Measurements from ENCODE around the gene DGKB.
"Not testable (repeated sequence)": the region's sequence is repeated elsewhere in the genome, so short reads cannot be mapped to it uniquely, and the experiment has no call there.

The DGKB gene

DNA sequence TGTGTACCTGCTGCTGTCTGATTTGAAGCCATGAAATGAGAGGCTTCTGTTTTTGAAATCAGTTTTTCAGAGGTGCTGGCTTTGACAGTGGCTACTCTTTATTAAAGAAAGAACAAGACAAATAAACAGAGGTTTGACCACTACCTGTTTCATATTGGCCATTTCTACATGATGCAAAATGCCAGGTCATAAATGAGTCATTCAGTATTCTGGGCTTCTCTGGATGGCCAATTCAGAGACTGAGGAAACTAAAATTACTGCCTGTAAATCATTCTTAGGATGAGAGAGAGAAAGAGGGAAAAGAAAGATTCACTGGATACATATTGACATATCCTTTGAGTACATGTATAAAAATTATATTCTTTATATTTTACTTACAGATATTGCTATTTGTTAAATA is 609.8 kb downstream of the DGKB start:
- DNase-seq (ENCODE audit: low read depth): peak; percentile 30

DNA sequence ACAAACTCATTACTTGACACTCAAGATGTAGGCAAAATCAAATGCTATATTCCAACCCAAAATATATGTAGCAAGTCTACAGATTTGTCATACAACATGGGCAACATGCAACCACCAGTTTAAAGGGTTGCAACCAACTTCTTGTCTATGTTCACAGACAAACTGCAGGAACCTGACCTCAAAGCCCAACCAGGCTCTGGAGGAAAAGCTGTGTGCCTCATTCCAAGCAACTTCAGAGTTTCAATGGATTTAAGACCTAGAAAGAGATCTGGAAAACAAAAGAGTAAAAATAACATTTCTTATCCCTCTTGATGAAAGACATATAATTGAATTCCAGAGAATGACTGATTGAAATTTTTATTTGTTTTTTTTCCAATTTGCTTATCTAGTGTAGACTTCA is 612.6 kb downstream of the DGKB start:
- no peak for DNase-seq (ENCODE audit: low read depth)

DNA sequence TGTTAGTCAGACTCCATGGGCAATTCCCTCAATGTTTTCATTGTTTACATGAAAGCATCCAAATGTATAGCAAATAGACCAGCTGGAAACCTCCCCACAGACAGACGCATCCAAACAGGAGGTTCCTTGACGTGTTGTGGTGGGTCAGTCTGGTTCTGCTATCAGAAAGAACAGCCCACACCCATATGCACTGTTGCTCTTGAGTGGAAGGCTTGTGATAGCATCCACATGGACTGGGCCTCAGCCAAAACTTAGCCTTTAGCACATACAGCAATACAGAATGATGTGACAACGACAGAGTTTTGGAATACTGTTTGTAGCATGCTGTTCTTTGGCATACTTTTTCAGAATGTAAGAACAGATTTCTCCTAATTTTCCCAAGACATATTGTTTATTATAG is 613.9 kb downstream of the DGKB start:
- DNase-seq (ENCODE audit: low read depth): no peak

DNA sequence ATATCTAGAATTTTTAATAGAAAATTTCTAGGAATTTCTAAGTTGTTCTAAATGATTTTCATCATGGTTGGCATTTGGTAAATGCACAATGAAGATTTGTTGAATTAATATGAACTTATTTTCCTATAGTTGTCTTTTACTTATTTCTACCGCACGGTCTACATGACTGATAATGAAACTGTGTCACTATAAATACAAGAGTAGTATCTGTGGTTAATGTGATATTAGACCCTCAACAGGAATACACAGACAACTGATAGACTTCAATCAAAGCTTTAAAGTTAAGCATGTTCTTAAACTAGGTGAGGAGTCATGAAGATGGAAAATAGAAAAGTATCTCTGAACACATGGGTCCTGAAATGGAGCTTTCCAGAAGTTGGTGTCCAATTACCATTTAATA is 615.2 kb downstream of the DGKB start:
- DNase-seq (ENCODE audit: low read depth): no peak

DNA sequence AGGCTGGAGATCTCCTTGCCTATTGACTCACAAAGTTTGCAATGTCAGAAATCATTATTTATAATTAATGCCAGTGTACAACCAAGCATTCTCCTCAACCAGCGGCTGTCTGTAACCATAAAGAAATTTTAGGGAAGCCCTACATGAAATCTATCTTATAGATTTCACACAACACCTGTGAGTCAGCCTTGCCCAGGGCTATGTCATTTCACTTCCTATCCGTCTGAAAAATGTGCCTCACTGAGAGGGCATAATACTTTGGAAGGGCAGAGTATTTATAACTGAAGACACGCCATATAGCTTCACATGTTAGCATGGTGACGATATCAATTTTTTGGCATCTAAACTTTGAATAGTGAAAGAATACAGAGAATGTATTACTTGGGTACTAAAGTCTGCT is 616.5 kb downstream of the DGKB start:
- peak; percentile 44 for DNase-seq (ENCODE audit: low read depth)

DNA sequence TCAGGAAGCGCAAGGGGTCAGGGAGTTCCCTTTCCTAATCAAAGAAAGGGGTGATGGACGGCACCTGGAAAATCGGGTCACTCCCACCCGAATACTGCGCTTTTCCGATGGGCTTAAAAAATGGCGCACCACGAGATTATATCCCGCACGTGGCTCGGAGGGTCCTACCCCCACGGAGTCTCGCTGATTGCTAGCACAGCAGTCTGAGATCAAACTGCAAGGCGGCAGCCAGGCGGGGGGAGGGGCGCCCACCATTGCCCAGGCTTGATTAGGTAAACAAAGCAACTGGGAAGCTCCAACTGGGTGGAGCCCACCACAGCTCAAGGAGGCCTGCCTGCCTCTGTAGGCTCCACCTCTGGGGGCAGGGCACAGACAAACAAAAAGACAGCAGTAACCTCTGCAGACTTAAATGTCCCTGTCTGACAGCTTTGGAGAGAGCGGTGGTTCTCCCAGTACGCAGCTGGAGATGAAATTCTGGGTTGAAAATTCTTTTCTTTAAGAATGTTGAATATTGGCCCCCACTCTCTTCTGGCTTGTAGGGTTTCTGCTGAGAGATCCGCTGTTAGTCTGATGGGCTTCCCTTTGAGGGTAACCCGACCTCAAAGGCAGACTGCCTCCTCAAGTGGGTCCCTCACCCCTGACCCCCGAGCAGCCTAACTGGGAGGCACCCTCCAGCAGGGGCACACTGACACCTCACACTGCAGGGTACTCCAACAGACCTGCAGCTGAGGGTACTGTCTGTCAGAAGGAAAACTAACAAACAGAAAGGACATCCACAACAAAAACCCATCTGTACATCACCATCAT is 623.3 kb downstream of the DGKB start:
- DNase-seq (ENCODE audit: low read depth): not testable (repeated sequence)

DNA sequence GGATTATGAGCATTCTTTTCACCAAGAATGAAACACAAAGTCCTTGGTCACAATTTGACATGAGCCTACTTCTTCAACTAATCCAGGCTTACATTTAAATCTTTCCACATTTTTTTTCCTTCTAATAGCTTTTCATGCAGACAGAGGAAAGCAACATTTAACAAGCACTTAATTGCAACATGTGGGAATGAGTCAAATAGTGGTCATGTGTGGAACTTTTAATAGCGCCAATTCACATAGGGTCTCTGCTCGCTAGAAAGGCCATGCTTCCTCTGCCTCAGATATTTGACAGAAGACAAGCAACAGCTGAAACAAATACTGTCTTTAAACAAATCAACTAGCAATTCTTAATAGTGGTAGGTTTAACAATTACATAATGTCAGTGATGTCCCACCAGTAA is 627.2 kb downstream of the DGKB start:
- peak; percentile 51 for DNase-seq (ENCODE audit: low read depth)

DNA sequence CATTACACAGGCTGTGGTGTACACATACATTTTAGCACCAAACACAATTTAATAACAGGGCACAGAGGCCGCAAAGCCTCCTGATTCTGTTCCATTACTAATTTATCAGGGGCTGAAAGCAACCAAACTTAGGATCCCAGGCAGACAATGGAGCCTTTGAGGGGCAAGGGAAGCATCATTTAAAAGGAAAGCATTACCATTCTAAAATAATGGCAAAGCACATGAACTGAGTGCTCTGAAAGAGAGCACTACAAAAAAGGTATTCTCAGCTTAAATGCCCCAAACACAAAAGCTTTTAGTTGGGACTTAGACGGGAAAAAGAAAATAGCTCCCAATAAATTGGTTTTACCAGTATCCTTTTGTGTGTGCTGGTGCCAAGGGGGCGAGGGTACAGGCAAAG is 631.1 kb downstream of the DGKB start:
- no peak for DNase-seq (ENCODE audit: low read depth)

DNA sequence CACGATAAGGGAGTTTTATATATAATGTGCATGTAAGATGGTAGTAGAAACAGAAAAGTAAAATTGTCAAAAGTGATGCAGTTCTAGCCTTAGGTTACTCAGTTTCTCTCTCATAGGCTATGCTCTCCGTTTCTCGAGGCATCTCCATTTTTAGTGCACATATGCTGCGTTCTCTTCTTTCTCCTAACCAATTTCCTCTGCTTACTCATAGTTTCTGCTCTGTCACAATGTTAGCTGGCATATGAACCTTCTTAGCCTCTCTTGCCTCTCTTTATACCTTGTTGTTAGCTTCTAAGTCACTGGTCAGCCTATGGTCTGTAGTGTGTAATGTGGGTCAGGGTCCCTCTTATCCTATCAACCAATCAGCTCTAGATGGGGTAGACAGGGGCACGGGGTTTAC is 632.5 kb downstream of the DGKB start:
- peak; percentile 23 for DNase-seq (ENCODE audit: low read depth)

DNA sequence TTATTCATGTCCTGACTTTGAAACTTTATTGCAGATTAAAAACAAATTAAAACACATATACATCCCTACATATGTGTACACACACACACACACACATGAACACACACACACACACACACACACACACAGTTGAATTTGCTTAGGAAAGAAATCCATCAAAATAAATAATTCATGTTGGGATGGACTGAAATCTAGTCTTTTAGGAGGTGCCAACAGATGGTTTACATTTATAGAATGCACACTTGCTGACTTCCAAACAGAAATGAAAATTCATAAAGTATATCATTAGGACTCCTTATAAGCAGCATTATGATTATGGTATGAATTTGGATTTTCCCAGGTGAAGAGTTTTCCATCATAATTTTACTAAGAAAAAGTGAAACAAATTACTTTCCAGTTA is 642.5 kb downstream of the DGKB start:
- DNase-seq (ENCODE audit: low read depth): no peak

DNA sequence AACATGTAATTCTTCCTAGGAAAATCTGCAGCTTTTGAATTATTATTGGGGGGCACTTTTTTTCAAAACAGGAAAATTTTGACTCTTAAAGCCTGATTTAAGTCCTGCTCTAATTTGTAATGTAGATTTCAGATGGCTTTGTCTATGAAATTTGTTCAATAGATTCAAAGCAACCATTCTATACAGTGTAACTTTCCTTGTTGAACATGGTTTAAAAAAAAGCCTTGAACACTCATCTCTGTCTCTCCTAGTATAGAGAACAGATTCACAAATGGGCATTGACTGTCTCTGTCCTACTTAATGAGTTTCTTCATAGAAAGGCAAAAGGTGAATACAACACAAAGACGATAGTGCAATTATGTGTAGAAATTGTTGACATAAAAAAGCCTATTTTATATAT is 643.7 kb downstream of the DGKB start:
- DNase-seq (ENCODE audit: low read depth): no peak

DNA sequence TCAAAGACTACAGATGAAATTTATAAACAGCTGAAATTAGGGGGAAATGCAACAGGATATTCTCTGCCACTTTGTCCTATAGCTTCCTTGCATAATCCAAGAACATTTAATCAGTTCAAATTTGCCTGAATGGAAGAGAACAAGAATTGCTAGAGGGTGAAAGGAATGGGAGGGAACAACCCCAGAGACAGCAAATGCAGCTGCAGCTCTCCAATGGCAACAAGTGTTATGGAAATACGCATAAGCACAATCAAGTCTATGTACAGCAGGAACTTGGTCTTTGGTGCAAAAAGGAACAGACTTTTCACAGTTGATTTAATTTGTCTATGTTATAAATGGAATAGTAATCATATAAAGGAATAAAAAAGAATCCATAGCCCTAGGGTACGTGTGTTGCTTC is 644.1 kb downstream of the DGKB start:
- DNase-seq (ENCODE audit: low read depth): no peak

DNA sequence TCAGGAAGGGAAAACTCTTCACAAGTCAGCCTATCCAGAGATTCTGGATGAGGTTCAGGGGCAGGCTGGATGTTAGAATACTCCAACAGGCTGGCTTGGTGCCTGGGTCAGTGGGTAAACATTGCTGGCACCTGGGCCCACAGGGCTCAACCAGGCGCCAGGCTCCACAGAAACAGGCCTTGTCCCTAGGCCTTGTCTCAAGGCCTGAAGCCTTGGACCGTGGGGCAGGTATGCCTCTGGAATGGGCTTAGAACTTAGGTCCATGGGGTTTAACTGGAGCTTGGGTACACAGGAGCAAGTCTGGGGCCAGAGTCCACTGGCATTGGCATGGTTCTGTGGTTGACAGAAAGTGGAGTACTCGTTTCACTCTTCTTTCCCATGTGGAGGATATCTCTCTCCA is 650.1 kb downstream of the DGKB start:
- no peak for DNase-seq (ENCODE audit: low read depth)

DNA sequence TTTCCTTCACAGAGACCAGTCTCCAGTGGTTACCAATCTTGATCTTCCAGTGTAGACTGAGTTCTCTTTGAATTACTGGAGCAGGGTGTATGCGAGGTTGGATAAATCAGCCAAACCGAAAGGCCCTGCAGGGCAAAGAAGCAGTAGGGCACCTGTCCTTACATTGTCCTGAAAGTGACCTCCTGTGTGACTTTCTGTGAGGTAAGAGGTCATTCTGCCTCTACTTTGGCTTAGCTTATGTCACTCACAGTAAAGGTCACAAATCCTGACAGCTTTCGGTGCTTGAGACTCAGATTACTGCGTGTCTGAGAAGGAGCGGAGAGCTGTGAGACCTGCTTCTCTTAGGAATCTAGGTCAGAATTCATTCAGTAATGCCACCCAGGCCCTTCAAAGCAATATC is 660.4 kb downstream of the DGKB start:
- DNase-seq (ENCODE audit: low read depth): no peak

DNA sequence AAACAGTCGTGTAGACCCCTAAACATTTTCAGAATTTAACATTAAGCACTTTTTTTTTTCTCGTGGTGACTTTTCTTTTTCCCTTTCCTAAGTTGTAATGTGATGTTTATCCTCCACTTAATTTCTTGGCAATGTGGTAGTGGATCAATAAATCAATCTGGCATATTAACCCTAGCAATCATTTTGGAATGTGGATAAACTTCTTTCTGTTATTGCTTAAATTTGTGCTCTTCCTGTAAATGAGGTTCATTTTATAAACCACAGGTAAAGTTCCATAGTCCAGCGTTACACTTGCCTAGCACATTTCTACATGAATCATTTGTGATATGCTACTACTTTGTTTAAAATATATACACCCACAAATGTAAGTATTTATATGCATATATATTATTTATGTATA is 665.7 kb downstream of the DGKB start:
- DNase-seq (ENCODE audit: low read depth): no peak

DNA sequence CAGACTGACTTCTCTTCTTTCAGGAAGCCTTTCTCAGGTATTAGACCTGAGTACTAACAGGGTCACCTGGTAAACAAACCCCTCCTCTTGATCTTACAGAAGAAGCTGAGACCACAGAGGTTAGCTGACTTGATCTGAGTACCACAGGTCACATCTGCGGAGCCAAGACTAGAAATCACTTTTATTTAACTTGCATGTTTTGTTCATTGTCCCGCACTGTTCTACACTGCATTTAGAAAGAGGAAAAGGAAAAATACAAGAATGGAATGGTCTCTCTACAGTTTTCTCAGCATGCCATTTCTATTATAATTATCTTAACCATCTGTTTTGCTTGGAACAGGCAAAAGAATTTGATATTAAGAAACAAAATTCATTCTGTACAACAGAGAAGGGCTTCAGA is 667.5 kb downstream of the DGKB start:
- no peak for DNase-seq (ENCODE audit: low read depth)

DNA sequence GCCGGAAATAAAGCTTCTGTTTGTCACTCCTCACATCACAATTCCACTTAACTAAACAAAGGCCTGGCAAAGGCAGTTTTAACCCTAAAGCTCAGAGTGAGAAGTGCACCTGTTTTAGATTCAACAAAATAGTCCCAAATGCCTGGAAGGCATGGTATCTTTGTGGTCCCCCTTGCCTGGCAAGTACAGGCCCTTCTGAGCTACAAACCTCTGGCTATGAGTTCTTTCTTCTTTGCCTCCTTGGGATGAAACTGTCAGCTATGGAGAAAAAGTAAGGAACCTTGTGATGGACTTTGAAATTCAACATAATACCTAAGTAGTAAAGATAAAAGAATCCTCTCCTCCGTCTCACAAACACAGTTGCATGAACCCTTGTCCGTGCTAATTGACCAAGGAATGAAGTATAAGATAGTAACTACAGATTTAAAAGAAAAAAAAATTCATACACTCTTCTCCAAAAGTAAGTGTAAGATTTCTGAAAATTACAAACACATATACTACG is 668.6 kb downstream of the DGKB start:
- peak; percentile 31 for DNase-seq (ENCODE audit: low read depth)

DNA sequence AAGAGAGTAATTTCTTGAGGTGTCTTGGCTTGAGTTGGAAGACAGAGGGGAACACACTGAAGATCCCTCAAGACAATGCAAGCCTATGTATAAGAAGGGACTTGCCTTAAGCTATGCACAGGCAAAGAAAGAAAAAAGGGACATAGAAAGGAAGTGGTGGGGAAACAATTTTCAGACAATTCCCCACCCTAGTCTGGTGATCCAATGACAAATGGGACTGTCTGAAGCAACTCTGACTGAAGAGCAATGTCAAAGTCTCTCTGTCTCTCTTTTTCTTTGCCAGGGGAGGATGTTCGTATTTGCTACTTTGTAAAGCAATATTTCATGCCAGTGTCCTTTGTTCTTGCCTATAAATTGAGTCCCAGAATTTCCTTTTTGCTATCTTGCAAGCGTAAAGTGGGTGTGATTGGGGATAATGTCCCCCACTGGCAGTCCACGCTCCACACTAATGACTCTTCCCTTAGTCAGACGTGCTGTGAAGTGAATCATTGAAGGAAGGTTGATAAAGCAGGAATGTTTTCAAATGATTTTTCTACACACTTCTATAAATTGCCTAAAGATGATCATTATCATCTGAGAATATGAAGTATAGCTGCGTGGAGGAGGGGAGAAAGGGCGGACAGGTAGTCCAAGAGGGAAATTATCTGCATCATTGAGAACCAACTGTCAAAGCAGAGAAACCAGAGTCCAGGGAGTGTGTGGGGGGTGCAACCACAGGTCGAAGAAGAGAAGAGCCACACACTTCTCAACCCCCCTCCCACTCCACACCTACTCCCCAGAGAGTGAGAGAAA is 669.3 kb downstream of the DGKB start:
- DNase-seq (ENCODE audit: low read depth): peak; percentile 82

DNA sequence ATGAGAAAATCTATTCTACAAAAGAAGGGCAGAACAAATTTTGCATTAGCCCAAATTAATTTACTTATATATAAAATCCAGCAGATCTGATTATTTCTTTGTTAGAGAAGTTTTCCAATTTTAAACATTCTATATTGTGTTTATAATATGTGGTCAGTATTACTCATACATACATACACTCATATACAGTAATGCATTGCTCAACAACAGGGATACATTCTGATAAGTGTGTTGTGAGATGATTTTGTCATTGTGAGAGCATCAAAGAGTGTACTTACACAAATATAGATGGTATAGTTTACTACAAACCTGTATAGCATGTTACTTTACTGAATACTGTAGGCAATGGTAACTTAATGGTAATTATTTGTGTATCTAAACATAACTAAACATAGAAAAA is 673.5 kb downstream of the DGKB start:
- DNase-seq (ENCODE audit: low read depth): peak; percentile 76

DNA sequence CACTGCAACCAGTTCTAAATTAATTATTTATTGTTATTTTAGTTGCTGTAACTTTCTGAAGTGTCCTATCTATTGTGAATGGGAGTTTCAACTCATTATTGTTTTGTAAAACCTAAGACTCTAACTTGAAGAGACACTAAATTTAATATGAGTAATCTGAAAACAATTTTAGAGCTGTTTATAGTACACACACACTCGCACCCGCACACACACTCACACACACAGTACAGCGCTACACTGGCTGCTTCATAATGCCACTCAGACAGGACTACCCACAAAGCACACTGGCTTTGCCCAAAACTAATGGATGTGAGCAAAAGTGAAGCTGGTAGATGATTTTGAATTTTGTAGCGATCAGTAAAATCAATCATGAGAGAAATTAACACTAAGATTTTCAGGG is 674.2 kb downstream of the DGKB start:
- DNase-seq (ENCODE audit: low read depth): peak; percentile 66

DNA sequence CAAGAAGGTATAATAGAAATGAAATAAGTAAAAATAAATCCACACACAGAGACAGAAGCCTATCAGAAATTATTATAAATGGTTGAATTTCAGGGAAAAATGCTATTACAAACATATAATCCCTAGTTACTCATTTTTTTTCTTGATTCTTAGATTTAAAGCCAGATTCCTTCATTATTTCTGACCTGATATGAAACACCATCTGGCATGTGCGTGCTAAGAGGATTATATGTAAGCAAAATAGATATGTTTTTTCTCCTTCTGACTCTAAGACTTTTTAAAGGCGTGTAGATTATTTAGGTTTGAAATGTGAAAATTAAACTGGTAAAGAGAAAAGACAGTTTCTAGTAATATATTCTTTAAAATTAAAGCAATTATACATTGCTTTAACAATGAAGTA is 676.4 kb downstream of the DGKB start:
- DNase-seq (ENCODE audit: low read depth): no peak

DNA sequence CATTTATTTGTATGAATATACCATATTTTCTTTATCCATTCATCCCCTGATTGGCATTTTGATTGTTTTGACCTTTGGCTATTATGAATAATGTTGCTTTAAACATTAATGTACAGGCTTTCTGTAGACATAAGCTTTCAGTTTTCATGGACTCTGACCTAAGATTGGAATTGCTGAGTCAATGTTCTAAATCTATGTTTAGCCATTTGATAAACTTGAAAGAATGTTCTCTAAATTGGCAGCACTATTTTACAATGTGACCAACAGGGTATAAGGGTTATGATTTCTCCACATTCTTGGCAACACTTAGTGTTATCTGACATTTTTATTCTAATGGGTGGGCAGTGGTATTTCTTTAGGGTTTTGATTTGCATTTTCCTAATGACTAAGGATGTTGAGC is 683.4 kb downstream of the DGKB start:
- no peak for DNase-seq (ENCODE audit: low read depth)

DNA sequence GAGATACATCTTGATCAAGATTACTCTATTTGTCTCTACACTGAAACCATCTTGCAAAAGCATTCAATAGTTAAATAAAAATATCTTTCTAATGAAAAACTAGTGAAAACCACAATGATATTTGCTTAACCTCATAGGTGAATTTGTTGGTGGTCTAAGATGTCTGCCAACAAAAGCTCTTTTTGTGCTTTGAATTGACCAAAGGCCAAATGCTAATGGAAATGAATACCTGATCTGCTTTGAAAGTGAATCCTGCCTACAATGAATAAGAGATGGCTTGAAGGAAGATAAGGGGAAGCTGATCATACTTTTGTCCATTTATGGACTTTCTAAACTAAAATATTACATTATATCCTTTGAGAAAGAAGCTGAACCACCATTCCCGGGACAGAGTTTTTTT is 684.2 kb downstream of the DGKB start:
- DNase-seq (ENCODE audit: low read depth): no peak

All from ELR (cell line).